ENCODE measurements around the gene OLFML2B.

OLFML2B gene

DNA sequence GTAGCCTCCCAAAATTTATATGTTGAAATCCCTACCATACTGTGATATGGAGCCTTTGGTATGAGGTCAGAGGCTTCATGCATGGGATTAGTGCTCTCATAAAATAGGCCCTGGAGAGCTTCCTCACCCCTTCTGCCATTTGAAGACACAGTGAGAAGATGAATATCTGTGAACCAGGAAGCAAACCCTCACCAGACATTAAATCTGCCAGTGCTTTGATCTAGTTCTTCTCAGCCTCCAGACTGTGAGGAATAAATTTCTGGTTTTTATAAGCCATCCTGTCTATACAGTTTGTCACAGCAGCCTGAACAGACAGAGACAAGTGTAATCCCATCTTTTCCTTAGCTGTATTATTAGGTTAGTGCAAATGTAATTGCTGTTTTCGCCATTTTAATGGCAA, 88.4 kb downstream of the OLFML2B start:
- no peaks in the 10 kb centered on the region for H3K36me3 ChIP-seq (replicated peaks)
- no peak overlapping the region for H3K4me3 ChIP-seq (ENCODE audit: low read depth, low read length)
- TF ChIP-seq, protein P1, sequence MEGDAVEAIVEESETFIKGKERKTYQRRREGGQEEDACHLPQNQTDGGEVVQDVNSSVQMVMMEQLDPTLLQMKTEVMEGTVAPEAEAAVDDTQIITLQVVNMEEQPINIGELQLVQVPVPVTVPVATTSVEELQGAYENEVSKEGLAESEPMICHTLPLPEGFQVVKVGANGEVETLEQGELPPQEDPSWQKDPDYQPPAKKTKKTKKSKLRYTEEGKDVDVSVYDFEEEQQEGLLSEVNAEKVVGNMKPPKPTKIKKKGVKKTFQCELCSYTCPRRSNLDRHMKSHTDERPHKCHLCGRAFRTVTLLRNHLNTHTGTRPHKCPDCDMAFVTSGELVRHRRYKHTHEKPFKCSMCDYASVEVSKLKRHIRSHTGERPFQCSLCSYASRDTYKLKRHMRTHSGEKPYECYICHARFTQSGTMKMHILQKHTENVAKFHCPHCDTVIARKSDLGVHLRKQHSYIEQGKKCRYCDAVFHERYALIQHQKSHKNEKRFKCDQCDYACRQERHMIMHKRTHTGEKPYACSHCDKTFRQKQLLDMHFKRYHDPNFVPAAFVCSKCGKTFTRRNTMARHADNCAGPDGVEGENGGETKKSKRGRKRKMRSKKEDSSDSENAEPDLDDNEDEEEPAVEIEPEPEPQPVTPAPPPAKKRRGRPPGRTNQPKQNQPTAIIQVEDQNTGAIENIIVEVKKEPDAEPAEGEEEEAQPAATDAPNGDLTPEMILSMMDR (IDR thresholded peaks at IDR 0.05; ENCODE audit: low read depth, low read length, missing control alignments): no peak
- in situ Hi-C loops (cut with HindIII; ENCODE audit: low pct_ligation_motif_present, low sequenced_read_pairs): no loop called here
- H3K27ac ChIP-seq: no peak overlapping the region
- DNase-seq: no peak
- no peaks in the 10 kb centered on the region for H3K27me3 ChIP-seq (replicated peaks)

DNA sequence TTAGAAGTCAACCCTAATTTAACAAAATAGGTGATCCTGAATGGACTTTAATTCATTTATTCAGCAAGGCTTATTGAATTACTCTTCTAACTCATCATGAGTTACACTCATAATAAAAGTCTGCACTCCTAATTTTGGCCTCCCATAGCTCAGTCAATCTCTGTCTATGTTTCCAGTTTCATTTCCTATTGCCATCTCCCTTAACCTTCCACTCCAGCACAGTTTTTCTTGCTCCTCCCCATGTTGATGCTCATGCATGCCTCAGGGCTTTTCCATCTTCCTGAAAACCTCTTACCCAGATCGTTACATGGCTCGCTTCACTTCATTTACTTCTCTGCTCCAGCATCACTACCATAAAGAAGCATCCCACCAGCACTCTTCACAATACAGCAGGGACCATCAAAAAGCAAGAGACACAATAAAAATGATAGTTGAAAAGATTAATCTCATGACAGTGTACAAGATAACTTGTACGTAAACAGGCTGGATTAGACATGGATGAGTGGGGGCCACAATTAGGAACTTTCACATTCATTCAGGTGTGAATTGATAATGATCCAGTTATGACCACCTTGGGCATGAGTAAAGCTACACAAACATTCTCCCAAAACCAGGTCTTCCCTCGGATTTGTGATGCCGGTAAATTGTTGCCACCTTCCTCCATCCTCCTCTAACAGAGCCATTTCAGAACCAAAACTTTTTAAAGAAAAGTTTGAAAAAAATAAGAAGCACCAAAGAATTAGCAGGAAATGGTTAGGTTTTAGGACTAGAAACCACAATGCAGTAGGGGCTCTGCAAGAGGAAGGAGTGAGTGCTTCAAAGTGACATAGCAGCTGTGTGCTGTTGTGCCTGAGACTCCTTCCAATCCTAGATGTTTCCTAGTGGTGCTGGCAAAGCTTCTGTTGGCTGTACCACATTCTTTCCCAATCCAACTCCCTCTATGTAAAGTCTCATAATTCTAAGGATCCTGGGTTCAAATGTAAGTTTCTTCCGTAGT, 89.8 kb downstream of the OLFML2B start:
- Histone ChIP-seq H3K36me3 (replicated peaks) (no peaks in the 10 kb centered on the region), H3K27me3 (replicated peaks) (no peaks in the 10 kb centered on the region), H3K4me3 (ENCODE audit: low read depth, low read length) (no peak overlapping the region), H3K27ac (no peak overlapping the region)
- TF ChIP-seq, protein P1 (IDR thresholded peaks at IDR 0.05; ENCODE audit: low read depth, low read length, missing control alignments): no peak
- in situ Hi-C loops (cut with HindIII; ENCODE audit: low pct_ligation_motif_present, low sequenced_read_pairs): no loop called here
- no peak for DNase-seq

Measured in brain microvascular endothelial cell (primary cell).